Right hindlimb (tissue), 1 donor: ENCODE data around the gene STRA6.

Experiments
- DNase-seq: peaks from one replicate; pipeline ENCODE4 v3.0.0-alpha.2; 2018

STRA6 gene, protein sequence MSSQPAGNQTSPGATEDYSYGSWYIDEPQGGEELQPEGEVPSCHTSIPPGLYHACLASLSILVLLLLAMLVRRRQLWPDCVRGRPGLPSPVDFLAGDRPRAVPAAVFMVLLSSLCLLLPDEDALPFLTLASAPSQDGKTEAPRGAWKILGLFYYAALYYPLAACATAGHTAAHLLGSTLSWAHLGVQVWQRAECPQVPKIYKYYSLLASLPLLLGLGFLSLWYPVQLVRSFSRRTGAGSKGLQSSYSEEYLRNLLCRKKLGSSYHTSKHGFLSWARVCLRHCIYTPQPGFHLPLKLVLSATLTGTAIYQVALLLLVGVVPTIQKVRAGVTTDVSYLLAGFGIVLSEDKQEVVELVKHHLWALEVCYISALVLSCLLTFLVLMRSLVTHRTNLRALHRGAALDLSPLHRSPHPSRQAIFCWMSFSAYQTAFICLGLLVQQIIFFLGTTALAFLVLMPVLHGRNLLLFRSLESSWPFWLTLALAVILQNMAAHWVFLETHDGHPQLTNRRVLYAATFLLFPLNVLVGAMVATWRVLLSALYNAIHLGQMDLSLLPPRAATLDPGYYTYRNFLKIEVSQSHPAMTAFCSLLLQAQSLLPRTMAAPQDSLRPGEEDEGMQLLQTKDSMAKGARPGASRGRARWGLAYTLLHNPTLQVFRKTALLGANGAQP

DNA sequence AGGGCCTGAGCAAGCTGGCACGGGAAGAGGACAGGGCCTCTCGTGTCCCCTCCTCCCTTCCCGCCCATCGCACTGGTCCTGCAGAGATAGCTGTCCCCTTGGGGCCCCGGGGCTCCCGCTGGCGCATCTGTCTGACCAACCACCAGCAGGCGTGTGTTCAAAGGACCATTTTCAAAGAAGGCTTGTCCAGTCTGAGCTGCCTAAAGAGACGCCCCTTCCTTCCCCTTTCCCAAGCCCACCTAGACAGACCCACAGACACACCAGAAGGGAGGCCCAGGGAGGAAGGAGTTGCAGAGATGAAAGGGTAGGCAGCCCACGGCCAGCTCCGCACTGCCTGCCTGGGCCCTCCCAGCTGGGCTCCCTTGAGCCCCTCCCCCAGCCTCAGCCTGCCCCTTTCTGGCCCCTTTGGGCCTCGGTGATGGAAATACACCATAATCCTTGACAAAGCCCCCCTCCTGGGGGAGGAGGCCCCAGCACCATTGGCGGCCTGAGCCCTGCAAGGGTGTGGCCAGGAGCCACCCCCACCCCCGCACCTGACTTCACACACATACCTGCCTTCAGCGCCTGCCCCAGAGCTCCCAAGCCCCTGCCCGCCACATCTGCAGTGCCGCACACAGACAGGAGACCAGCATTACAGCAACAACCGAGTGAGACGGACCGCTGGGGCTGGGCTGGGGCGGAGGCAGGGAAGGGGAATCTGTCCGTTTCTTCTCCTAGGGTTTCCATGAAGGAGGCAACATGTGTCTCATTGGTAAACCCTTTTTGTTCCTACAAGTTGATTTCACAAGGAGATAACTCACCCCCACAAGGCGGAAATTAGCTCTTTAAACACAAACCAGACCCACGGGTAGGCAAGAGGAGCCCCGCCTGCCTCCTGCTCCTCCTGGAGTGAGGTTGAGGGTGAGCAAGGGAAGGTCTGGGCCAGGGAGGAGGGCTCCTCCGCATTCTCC is at the start of gene STRA6:
Gene STRA6, minus strand, starts transcription at position 336 of the 950 bp plus-strand sequence. CDS start 520 bp downstream, outside the sequence.
- no peak for DNase-seq

DNA sequence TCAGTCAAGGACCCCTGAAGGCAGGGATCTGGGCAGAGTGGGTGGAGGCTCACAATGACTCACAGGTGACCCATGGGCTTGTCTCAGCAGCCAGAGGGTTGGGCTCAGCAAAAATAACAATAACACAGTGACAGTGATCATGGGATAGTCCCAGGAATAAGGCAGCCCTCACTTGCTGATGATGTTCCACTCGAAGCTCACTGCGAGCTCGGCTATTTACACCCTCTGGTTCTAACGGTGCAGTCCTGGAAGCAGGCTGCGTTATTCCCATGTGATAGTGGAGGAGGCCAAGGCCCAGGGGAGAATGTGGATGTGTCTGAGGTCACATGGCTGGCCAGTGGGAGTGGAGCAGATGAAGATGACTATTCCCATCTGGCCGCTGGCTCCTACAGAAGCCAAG is 49.7 kb upstream of the STRA6 start:
- no peak for DNase-seq

DNA sequence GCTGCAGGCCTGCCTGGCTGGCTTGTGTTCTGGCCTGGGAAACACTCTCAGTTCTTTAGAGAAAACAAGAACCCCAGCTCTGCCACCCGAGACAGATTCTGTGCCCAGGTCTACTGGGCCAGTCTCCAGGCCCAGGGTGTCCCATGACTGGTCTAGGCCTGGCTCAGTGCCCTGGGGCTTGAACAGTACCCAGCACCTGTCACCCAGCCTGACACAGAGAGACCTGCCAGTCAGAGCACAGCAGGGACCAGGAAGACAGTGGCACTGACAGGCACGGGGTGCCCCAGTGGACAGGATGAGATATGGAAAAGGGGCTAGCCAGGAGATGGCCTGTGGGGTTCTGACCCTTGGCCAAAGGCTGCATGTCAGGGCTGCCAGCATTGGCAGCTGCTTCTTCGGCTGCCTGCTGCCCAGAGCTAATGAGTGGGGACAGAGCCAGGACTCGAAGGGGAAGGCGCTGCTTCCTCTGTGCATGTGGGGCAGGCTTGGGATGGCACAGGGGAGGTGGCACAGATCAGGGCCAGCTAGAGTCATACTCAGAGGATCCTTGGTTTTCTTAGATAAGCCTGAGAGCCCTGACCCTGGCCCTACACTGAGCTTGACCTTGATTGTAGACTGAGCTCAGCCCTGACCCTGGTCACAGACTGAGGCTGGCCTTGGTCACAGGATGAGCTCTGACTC is 48.7 kb upstream of the STRA6 start:
- peak; percentile 71 for DNase-seq

DNA sequence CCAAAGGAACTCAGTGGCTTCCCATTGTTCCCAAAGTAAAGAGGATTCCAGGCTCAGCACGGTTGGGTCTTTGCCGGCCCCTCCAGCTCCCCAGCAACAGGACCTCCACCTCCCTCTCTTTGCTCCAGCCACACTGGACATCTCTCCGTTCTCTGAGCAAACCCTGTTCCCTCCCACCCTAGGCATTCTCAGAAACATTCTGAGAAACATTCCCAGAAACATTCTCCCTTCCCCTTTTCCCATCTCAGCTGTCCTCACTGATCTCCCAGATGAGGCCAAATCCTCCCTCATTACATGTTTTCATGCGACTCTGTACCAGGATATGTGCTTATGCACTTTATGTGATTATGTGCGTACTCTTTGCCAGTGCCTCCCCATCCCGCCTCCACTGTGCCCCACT is 47.7 kb upstream of the STRA6 start:
- no peak for DNase-seq

DNA sequence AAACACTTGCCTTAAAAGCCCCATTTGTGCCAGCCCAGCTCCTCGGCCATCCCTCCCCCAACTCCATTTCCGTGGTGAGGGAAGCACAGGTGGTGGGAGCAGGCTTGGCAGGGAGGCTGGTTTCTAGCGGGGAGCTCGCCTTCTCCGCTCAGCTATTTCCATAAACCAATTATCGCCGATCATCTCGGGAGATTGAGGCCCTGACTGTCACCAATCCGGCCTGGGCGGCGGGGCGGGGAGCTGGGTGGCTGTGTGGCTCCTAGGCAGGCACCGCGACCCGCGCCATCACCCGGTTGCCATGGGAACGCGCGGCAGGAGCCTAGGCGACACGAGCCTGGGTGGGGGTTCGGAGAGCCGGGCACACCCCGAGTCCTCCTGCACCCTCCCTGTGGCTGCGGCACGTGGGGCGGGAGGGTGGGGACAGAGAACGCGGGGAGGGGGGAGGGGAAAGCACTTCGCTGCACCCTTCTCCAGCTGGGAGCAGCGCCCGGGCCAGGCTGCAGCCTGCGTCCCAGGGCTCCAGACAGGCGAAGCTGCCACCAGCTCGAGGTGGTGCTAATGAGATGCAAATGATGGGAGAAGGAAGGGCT is 42.9 kb upstream of the STRA6 start:
- no peak for DNase-seq

DNA sequence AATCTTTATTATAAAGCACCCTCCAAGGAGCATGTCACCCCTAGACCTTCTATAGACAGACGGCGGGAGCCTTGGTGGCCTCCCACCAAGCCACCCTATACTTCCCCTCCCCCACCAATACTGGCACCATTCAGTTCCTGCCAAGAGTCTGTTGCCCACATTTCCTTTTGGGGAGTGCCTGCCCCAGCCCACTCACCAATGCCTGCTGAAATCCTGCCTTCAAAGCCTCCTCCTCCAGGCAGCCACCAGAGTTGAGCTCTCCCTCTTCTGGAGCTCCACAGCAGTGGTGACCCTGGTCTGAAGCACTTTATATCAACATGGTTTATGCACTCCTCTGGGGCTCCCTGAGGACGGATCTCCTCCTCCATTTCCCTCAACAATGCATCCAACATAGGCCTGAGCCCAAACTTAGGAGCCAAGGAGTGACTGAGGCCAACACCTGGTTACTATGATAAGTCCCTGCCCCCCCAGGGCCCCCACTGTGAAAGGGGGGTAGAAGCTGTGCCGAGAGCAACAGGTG is 42.3 kb upstream of the STRA6 start:
- DNase-seq = no peak

DNA sequence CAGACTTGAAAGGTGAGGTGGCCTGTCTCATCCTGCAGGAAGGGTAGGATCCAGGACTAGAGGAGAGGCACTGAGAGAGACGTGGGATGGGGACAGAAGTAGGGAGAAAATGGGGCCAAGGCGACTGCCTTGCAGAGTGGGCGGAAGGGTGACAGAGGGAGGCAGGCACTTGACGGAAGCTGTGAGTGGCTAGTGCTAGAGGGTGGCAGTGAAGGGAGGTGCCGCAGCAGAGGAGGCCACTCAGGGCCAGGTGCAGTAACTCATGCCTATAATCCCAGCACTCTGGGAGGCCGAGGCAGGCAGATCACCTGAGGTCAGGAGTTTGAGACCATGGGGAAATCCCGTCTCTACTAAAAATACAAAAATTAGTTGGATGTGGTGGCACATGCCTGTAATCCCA is 40.8 kb upstream of the STRA6 start:
- no peak for DNase-seq

DNA sequence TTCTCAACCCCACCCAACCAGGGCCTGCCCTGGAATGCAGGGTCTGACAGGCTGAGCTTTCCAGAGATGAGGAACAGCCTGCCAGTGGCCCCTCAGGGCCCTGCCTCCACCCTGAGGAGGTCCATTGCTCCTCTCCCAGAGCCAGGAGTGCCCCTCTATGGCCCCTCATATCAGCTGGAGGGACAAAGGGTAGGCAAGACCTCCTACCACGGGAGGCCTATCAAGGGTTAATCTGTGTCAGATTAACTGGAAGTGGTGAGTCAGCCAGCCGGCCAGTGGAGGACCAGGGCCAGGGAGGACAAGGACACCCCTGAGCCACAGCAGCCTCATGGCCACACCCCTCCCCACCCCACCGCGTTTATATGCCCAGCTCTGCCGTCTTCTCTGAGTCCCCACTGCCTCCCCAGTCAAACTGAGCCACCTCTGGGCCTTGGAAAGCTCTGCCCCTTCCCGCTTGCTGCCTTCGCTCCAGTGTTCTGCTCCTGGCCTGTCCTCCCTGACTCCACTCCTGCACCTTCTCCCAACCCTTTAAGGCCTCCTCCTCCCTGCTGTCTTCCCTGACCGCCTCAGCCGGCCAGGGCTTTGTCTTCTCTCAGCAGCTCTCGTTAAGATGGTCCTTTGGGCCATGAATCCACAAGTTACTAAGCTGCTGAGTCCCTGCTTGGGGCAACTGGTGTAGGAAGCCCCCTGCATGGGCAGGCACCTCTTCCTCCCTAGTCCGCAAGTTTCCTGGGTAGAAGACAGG is 40.0 kb upstream of the STRA6 start:
- no peak for DNase-seq

DNA sequence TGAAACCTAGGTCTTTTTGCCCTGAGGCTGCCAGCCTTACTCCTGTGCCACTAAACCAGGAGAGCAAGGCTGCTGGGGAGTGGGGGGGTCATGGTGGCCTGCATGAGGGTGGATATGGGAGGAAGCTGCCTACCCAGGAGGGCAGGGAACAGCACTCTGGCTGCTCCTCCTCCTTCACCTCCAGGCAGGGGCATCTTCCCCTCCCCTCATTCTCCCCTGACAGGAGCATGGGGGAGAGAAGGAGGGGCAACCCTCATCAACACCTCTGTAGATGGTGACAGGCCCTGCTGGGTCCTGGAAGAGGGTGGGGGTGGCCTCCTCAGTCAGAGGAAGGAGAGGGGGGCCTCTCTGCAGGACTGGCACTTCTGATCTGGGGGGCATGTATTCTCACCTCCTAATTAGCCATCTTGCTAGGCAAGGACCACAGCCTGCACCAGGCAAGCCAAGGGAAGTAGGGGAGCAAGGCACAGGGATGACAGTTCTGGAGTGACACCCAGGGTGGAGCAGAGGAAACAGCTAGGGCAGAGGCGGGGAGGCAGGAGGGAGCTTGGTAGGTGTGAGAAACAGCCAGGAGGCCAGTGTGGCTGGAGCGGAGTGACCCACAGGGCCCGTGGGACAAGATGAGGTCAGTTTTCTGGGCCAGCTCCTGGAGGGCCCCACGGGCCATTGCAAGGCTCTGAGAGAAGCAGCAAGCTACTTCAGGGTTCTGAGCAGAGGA is 38.5 kb upstream of the STRA6 start:
- DNase-seq = no peak

DNA sequence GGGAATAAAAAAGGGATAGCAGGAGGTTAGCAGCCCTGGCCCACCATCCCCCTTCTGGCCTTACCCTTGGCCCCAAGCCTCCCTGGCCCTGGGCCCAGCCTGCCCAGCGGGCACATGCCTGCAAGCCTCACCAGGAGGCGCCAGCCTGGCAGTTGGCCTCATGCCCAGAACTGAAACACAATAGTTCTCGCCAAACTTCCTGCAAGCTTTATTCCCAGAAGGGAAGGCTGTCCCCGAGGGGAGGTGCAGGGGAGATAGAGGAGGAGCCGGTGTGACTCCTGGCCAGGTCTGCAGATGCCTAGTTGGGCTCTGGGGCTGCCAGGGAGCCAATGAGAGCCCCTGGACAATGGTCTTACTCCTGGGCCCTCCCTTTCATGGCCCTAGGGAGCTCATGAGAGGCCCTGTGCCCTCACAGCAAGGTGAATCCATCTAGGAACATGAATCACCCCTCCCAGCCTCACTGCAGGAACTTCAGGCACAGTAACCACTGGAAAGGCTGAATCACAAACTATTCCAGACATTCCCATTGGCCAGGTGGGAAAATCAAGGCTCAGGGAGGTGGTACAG is 37.5 kb upstream of the STRA6 start:
- peak; percentile 80 for DNase-seq

DNA sequence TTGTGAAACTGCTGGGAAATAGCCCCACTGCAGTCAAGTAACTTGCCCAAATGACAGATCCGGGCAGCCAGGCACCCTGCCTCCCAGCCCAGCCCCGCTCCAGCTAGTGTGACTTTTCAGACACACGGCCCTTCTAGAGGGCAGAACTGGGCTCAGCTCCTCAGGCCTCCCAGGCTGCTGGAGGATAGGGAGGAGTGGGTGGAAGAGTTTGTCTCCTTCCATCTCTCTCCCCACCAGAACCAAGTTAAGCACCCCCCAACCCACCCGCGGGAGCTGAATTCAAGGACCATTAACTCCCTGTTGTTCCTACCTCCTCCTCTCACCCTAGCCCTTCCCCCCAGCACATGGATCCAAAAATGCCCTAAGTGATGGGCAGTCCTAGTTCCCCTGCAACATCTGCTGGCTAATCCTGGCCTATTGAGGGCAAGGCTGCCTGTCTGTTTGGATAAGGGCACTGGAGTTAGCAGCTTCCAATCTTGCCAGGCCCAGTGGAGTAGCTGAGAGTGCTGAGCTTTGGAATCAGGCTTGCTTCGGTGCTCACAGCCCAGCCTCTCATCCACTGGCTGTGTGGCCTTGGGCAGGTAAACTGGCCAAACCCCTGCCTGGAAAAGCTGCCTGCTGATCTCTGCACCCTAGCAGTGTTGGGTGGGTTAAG is 36.6 kb upstream of the STRA6 start:
- DNase-seq = no peak

DNA sequence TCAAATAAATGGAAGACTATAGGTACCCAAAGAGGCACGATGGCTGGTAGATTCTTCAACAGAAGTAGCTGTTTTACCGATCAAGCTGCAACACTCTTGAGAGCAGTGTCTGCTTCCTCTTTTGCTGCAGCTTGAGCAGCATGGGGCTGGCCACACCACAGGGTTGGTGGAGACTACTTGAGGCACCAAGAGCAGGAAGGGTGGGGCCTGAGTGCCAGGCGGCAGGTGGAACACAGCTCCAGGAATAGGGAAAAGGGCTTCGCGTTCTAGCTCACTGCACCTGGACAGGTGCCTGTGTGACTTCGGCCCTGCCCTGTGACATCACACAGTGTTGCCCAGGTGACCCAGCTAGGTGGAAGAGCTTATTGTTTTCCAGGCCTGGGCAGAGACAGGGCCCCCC is 33.4 kb upstream of the STRA6 start, which contains the start of gene CCDC33:
Gene CCDC33, plus strand, starts transcription at position 365 of the 400 bp plus-strand sequence. CDS start 394 bp downstream, outside the sequence.
- DNase-seq = no peak

DNA sequence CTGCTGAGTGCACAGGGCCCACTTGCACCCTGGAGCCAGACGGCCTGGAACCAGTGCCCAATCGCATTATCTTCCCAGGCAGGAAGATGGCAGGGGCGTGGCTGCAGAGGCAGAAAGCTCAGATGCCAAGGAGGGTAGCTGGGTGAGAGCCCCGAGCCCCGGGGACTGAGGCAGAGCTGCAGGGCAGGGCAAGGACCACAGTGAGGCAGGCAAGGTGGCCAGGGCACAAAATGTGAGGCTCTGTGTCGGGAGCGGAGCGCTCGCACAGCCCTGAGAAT is 31.9 kb upstream of the STRA6 start:
- no peak for DNase-seq

DNA sequence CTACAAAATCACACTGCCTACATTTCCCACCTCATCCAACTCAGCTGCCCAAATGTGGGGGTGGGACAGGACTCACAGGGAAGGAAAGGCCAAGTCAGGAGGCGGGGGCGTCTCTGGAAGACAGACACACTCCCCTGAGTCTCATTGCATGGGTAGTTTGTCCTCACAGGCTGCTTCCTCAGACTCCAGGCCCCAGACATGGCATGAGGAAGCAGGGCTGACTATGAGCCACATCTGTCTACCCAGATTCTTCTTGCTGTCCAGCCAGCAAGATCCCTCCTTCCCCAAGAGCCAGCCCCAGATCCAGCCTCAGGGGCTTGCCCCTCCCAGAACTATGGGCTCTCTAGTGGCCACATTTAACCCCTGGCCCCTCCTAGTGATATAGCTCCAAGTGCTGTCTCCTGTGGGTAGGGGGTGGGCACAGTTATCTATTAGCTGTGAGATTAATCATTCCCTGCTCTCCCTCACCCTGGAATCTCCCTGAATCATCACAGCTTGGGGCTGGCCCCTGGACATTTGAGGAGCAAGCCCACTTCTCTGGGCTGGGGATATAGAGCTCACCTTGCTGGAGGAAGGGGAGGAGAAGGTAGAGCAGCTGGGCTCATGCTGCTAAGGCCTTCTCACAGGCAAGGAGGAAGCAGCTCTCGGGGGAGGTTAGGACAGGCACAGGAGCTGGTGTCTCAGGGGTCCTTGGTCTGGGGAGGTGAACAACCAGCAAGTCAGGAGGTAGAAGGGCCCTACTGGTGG is 31.4 kb upstream of the STRA6 start:
- no peak for DNase-seq

DNA sequence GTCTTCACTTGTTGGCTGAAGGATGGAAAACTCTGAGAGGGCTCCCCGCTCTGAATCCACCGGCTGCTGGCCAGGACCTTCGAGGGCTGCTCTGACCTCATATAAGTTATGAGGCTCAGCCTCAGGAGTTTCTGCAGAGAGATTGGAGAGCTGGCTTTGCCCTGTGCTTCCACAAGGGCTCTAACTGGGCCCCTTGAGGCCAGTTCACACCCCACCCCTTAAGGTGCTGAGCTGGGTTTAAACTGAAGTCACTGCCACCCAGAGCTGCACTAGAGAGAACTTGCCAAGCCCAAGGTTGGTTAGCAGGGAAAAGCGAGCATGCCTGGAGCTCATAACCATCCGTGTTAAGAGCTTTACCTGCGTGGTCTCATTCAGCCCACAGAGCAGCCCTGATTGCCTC is 30.8 kb upstream of the STRA6 start:
- DNase-seq = no peak

DNA sequence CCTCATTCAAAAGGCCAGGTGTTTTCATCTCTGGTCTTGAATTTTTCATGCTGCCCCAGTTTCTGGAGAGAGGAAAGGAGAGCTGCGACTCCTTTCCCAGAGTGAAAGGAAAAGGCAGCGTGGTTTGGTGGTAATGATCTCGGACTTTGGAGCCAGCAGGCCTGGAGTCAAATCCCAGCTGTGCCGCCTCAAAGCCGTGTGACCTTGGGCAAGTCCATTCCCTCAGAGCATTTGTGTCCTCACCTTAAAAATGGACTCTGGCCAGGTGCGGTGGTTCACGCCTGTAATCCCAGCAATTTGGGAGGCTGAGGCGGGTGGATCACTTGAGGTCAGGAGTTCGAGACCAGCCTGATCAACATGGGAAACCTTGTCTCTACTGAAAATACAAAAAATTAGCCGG is 28.9 kb upstream of the STRA6 start:
- no peak for DNase-seq

DNA sequence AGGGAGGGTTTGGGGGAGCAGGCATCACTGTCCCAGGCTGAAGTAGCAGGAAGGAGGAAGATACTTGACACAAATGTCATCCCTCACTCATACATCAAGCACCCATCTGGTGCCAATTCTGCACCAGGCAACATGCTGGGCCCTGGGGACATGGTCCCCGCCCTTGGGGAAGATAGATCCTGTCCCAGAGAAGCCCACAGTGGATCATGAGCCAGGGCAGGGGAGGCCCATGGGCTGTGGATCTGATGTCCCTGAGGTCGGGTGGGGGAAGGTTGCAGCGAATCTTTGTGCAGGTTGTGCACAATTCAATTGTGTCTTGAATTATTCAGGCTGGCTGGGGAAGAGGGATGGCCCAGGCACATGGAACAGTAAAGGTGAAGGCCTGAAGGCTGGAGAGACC is 27.1 kb upstream of the STRA6 start:
- DNase-seq = no peak

DNA sequence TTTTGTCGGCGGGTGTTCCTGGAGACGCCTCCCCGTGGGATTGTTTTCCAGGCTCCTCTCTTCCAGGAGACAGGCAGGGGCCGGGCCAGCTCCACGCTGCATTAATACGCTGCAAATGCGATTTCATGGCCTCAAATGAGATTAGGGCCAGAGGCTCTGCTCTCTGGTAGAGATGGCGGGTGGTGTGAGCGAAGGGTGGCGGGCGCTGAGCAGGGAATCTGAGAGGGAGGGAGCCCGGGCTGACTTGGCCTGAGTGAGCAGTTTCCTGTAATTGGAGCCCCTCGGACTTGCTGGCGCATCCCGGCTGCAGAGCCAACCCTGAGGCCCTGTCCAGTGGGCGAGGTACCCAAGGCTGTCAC is 26.1 kb upstream of the STRA6 start:
- DNase-seq = peak; percentile 85
